Esophagus (tissue), 2 donors: ENCODE results near the gene PRTN3. TPM values are rescaled to one million over a fixed set of nuclear protein-coding genes. Genes with fewer than 3 reads are reported as not detected.

Experiments used
- H3K27ac ChIP-seq, 2 donors: one replicate each; pipeline ENCODE4 v1.5.1; 2013; ENCODE audit warnings: low read depth in 2 of 2, mild to moderate bottlenecking in 2 of 2, inconsistent platforms in 1 of 2, low read length in 1 of 2, moderate library complexity in 1 of 2
- H3K27me3 ChIP-seq, 2 donors: one replicate each; pipeline ENCODE4 v1.6.1; 2013; ENCODE audit warnings: low read length in 2 of 2, control low read depth in 1 of 2, mild to moderate bottlenecking in 1 of 2; ENCODE audit not compliant: insufficient read depth in 2 of 2, control insufficient read depth in 1 of 2
- H3K36me3 ChIP-seq, 2 donors: one replicate each; pipeline ENCODE4 v1.6.1; 2013; ENCODE audit warnings: low read length in 1 of 2; ENCODE audit not compliant: control insufficient read depth in 2 of 2, insufficient read depth in 2 of 2
- H3K4me1 ChIP-seq, 2 donors: one replicate each; pipeline ENCODE4 v1.6.1; 2013; ENCODE audit warnings: low read length in 1 of 2; ENCODE audit not compliant: control insufficient read depth in 2 of 2, insufficient read depth in 2 of 2
- H3K4me3 ChIP-seq, 2 donors: one replicate each; pipeline ENCODE4 v1.5.1; 2013; ENCODE audit warnings: low read length in 2 of 2, mild to moderate bottlenecking in 2 of 2, low read depth in 1 of 2, moderate library complexity in 1 of 2
- H3K9me3 ChIP-seq, 2 donors: one replicate each; pipeline ENCODE4 v1.6.1; 2013; ENCODE audit warnings: mild to moderate bottlenecking in 2 of 2, low read depth in 1 of 2, low read length in 1 of 2, moderate library complexity in 1 of 2; ENCODE audit not compliant: control insufficient read depth in 2 of 2, insufficient read depth in 1 of 2
- WGBS, 2 donors: extraction: QIAGEN DNeasy Blood & Tissue Kit; methylation state at CpG; one replicate each; pipeline ENCODE4 v1.1.7; 2013; 5-methylcytosine and 5-hydroxymethylcytosine counted together
- polyA plus RNA-seq, 2 donors: library from polyadenylated mRNA; stranded (reverse); fragments of 200-250 nt; gene quantifications; one replicate each; pipeline ENCODE4 v1.2.3, GENCODE V29; 2013
- donor health status: healthy with polysubstance abuse.
- donor health status: Bipolar disorder and iron deficiency.

The PRTN3 gene
- polyA plus RNA-seq, 2 donors: not detected

DNA sequence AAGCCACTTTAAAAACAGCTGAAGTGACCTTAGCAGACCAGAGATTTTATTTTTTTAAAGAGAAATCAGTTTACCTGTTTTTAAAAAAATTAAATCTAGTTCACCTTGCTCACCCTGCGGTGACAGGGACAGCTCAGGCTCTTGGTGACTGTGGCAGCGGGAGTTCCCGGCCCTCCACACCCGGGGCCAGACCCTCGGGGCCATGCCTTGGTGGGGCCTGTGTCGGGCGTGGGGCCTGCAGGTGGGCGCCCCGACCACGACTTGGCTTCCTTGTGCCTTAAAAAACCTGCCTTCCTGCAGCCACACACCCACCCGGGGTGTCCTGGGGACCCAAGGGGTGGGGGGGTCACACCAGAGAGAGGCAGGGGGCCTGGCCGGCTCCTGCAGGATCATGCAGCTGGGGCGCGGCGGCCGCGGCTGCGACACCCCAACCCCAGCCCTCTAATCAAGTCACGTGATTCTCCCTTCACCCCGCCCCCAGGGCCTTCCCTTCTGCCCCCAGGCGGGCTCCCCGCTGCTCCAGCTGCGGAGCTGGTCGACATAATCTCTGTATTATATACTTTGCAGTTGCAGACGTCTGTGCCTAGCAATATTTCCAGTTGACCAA lies 29.8 kb upstream of the PRTN3 start:
- Histone ChIP-seq H3K4me1 (no peaks in the 10 kb centered on the region), H3K27ac (no peak overlapping the region), H3K9me3 (peaks cover 0 to 2% of the 10 kb centered on the region in 2 donors), H3K27me3 (no peaks in the 10 kb centered on the region), H3K36me3 (peaks cover 3 to 58% of the 10 kb centered on the region in 2 donors), H3K4me3 (no peak overlapping the region)
- 81 to 86% methylated on average over 25 of the region's 25 CpGs for WGBS, 2 donors

DNA sequence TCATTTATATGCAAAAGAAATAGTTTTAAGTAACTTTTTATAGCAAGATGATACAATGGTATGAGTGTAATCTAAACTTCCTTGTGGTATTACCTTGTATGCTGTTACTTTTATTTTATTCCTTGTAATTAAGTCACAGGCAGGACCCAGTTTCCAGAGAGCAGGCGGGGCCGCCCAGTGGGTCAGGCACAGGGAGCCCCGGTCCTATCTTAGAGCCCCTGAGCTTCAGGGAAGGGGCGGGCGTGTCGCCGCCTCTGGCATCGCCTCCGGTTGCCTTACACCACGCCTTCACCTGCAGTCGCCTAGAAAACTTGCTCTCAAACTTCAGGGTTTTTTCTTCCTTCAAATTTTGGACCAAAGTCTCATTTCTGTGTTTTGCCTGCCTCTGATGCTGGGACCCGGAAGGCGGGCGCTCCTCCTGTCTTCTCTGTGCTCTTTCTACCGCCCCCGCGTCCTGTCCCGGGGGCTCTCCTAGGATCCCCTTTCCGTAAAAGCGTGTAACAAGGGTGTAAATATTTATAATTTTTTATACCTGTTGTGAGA lies 29.2 kb upstream of the PRTN3 start:
- H3K36me3 ChIP-seq: peaks cover 3 to 52% of the 10 kb centered on the region in 2 donors
- peaks cover 0 to 2% of the 10 kb centered on the region in 2 donors for H3K9me3 ChIP-seq
- no peak overlapping the region for H3K4me3 ChIP-seq
- 90% methylated on average over 20 of the region's 20 CpGs for WGBS, 2 donors
- no peaks in the 10 kb centered on the region for H3K4me1 ChIP-seq
- H3K27ac ChIP-seq: no peak overlapping the region
- H3K27me3 ChIP-seq: no peaks in the 10 kb centered on the region

DNA sequence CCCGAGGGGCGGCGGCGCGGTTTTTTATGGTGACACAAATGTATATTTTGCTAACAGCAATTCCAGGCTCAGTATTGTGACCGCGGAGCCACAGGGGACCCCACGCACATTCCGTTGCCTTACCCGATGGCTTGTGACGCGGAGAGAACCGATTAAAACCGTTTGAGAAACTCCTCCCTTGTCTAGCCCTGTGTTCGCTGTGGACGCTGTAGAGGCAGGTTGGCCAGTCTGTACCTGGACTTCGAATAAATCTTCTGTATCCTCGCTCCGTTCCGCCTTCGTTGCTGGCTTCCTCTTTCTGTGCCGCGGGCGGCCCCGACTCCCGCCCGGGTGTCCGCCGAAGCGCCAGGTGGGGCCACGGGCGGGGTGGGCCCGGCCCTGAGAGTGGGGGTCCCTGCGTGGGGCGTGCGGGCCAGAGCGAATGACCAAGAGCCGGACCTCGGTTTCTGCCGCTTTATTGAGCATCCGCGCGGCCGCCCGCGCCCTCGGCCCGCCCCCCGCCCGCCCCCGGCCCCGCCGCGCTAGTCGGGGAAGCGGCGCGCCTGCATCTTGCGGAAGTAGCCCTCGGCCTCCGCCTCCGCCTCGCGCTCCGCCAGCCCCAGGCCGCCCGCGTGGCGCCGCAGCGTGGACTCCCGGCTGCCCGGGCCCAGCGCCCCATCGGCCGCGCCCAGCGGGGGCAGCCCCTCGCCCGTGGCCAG lies 28.6 kb upstream of the PRTN3 start:
- H3K27ac ChIP-seq: no peak overlapping the region
- peaks cover 0 to 2% of the 10 kb centered on the region in 2 donors for H3K9me3 ChIP-seq
- H3K27me3 ChIP-seq: no peaks in the 10 kb centered on the region
- no peak overlapping the region for H3K4me3 ChIP-seq
- 91 to 92% methylated on average over 74 to 80 of the region's 80 CpGs for WGBS, 2 donors
- H3K36me3 ChIP-seq: peaks cover 3 to 45% of the 10 kb centered on the region in 2 donors
- no peaks in the 10 kb centered on the region for H3K4me1 ChIP-seq

DNA sequence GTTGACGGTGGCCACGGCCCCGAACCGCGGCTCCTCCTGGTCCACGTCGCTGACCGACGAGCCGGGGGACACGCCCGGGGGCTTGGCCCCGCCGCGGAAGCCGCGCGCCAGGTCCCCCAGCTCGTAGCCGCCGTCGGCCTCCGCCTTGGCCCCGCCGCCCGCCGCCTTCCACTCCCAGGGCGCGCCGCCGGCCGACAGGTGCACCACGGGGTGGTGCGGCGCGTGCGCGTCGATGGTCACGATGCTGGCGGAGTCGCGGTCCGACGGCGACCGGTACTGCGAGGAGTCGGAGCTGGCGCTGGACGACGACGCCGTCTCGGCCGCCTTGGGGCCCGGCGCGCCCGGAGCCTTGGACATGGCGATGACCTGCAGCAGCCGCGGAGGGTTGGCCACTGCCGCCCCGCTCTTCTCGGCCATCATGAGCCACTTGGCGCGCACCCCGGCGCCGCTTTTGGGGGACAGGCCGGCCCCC lies 28.0 kb upstream of the PRTN3 start:
- Histone ChIP-seq H3K4me1 (no peaks in the 10 kb centered on the region), H3K9me3 (peaks cover 0 to 2% of the 10 kb centered on the region in 2 donors), H3K4me3 (no peak overlapping the region), H3K27ac (no peak overlapping the region), H3K27me3 (no peaks in the 10 kb centered on the region), H3K36me3 (peaks cover 3 to 41% of the 10 kb centered on the region in 2 donors)
- WGBS, 2 donors: 95% methylated on average over 67 to 72 of the region's 72 CpGs

DNA sequence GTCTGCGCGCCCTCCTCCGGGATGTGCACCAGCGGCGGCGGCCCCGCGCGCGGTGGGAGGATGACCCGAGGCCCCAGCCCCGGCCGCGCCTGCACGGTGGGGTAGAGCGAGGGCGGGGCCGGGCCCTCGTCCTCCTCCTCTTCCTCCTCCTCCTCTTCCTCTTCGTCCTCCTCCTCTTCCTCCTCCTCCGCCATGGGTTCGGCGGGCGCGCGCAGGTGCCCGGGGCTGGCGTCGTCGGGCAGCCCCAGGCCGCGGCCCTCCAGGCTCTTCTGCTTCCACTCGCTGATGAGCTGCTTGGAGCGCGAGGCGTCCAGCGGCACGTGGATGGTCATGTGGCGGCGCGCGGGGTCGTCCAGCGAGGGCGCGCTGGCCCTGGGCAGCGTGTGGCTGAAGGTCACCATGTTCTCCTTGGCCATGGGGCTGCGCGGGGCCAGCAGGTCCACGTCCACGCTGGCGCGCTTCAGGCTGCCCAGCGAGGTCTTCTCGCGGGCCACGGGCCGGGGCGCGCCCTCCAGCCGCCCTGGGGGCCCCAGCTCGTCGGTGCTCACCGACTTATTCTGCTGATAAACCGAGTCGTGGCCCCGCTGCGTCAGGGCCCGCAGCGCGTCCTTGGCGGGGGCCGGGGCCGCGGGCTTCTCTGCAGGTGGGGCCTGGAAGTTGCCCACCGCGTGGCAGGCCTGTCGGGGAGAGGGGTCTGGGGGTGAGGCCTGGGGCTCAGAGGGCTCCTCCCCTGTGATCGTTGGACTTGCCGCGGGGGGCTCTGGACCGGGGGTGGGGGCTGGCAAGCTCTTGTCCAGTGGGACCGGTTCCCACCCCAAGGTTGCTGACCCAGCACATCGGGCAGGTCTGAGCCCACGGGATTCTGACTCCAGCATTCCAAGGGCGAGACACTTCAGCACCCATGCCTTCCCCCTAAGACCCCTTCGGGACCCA lies 27.3 kb upstream of the PRTN3 start:
- Histone ChIP-seq H3K9me3 (peaks cover 0 to 2% of the 10 kb centered on the region in 2 donors), H3K36me3 (peaks cover 3 to 37% of the 10 kb centered on the region in 2 donors), H3K4me1 (no peaks in the 10 kb centered on the region), H3K4me3 (no peak overlapping the region), H3K27me3 (no peaks in the 10 kb centered on the region), H3K27ac (no peak overlapping the region)
- WGBS, 2 donors: 90% methylated on average over 76 to 87 of the region's 87 CpGs

DNA sequence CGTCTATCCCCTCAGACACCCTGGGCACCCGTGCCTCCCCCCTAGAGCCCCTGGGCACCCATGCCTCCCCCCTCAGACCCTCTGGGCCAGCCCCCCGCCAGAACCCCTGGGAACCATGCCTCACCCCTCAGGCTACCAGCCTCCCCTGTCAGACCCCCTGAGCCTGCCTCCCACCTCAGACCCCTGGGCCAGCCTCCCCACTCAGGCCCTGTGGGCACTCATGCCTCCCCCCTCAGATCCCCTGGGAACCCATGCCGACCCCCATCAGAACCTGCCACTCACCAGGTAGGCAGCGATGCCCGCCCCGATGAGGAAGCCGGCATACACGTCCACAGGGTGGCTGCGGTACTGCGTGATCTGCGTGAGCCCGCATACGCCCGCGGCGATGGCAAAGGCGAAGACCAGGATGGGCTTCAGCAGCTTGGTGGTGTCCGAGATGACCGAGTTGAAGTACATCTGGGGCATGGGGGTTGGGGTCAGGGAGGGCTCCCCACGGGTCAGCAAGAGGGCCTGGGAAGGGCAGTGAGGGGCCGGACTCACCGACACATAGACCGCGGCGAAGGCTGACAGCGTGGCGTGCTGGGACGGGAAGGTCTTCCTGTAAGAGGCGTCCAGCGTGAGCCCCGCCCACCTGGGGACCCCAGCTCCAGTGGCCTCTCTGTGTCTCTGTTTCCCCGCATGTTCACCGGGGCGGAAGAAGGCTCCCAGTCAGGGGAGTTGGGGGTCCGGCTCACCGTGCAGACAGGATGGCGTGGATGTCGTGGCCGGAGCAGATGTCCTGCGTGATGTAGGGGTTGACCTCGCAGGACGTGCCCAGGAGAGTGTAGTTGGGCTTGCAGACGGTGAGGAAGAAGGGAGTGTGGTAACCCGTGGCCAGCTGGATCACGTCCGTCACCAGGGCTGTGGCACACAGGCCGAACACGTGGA lies 26.4 kb upstream of the PRTN3 start:
- H3K4me3 ChIP-seq: no peak overlapping the region
- no peaks in the 10 kb centered on the region for H3K4me1 ChIP-seq
- H3K27me3 ChIP-seq: no peaks in the 10 kb centered on the region
- WGBS, 2 donors: 85 to 86% methylated on average over 49 of the region's 49 CpGs
- H3K27ac ChIP-seq: no peak overlapping the region
- peaks cover 0 to 2% of the 10 kb centered on the region in 2 donors for H3K9me3 ChIP-seq
- peaks cover 3 to 30% of the 10 kb centered on the region in 2 donors for H3K36me3 ChIP-seq

DNA sequence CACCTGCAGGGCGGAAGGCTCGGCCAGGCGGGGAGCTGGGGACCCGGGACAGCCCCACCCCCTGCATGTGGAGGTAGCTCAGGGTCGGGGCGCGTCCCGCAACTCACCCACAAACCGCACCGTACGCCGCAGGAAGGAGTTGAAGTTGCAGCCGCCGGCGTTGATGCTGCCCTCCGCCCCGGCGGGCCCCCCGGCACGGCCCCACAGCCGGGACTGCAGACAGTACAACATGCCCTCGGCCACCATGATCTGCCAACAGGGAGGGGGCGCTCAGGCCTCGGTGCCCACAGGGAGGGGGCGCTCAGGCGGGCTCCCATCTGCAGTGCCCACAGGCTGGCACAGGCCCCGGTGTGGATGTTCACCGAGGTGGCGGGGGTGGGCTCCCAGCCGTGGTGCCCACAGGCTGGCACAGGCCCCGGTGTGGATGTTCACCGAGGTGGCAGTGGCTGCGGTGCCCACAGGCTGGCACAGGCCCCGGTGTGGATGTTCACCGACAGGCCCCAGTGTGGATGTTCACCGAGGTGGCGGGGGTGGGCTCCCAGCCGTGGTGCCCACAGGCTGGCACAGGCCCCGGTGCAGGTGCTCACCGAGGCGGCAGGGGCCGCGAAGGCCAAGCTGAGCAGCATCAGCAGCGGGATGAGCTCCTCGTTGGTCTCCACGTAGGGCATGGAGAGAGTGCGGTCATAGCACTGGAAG lies 25.6 kb upstream of the PRTN3 start:
- Histone ChIP-seq H3K9me3 (peaks cover 0 to 2% of the 10 kb centered on the region in 2 donors), H3K27me3 (no peaks in the 10 kb centered on the region), H3K27ac (no peak overlapping the region), H3K36me3 (peaks cover 3 to 24% of the 10 kb centered on the region in 2 donors), H3K4me3 (no peak overlapping the region), H3K4me1 (no peaks in the 10 kb centered on the region)
- 91 to 92% methylated on average over 36 to 47 of the region's 47 CpGs for WGBS, 2 donors

DNA sequence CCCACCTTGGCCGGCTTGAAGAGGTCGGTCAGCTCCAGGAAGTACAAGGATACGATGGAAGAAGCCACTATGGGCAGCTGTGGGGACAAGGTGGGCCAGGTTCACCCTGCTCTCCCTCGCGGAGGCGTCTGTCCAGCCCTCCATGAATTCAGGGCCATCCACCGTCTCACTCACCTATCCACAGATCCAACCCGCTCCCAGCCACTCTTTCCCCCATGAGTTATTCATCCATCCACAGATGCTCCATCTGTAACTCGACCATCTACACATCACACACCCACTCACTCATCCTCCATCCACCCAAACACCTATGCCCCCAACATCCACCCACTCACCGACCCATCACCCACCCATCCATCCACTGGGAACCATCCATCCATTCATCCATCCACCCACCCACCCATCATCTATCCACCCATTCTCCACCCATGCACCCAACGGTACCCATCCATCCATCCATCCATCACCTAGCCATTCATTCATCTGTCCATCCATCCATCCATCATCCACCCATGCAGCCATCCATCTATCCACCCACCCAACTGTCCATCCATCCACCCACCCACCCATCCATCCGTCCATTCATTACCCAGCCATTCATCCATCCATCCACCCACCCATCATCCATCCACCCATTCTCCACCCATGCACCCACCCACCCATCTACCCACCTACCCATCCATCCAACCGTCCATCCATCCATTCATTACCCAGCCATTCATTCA lies 24.9 kb upstream of the PRTN3 start:
- Histone ChIP-seq H3K27ac (no peak overlapping the region), H3K4me1 (no peaks in the 10 kb centered on the region), H3K27me3 (no peaks in the 10 kb centered on the region), H3K36me3 (peaks cover under 1 to 18% of the 10 kb centered on the region in 2 donors), H3K4me3 (no peak overlapping the region), H3K9me3 (peaks cover 0 to 2% of the 10 kb centered on the region in 2 donors)
- WGBS, 2 donors: 93 to 96% methylated on average over 13 of the region's 13 CpGs
